ENCODE results near the gene COPS9. TPM values are rescaled to one million over a fixed set of nuclear protein-coding genes. Genes with fewer than 3 reads are reported as not detected.

Gene COPS9
- total and polyA plus RNA-seq, 2 donors (not counting 1 experiment from before 2014, with no cell fraction given): 48.7 to 69.9 TPM

GRCh38 chr2:240156435-240157146 lies 20.5 kb upstream of the COPS9 start:
- H3K4me3 Mint-ChIP-seq: no peak overlapping the region
- Histone ChIP-seq H3K4me2 (replicated peaks; ENCODE audit: low read depth, low read length, poor library complexity, severe bottlenecking) (no peak overlapping the region), H4K20me1 (ENCODE audit: control insufficient read depth, insufficient read depth, low read length, poor library complexity, severe bottlenecking) (no peaks in the 10 kb centered on the region), H3K9ac (ENCODE audit: low read length) (no peak overlapping the region), H3K36me3 (replicated peaks in 1 of 2; ENCODE audit: control extremely low read depth in 1 of 2, control insufficient read depth in 1 of 2, extremely low read depth in 1 of 2, insufficient read depth in 2 of 2, low read length in 1 of 2) (no peaks in the 10 kb centered on the region), H3K79me2 (ENCODE audit: control insufficient read depth, insufficient read depth, low read length) (no peaks in the 10 kb centered on the region), H3K27me3 (replicated peaks in 1 of 4; ENCODE audit: control extremely low read depth in 1 of 4, control insufficient read depth in 3 of 4, insufficient read depth in 4 of 4, low read length in 3 of 4) (peaks cover 0 to 3% (median 0%) of the 10 kb centered on the region in 4 experiments), H3K4me1 (ENCODE audit: control insufficient read depth in 2 of 2, insufficient read depth in 2 of 2, low read length in 2 of 2) (no peaks in the 10 kb centered on the region), H2AFZ (ENCODE audit: insufficient read depth, low read depth, low read length, poor library complexity, severe bottlenecking) (no peak overlapping the region), H3K9me3 (ENCODE audit: control extremely low read depth in 1 of 3, control insufficient read depth in 2 of 3, insufficient read depth in 1 of 3, low read length in 2 of 3) (no peaks in the 10 kb centered on the region), H3K27ac (ENCODE audit: low read length in 2 of 2) (no peak overlapping the region), H3K4me3 (ENCODE audit: control extremely low read depth in 1 of 5, extremely low read depth in 1 of 5, insufficient read depth in 1 of 5, low read depth in 2 of 5, low read length in 4 of 5) (no peak overlapping the region)
- ChIA-PET POLR2A (no interaction called here), CTCF (no interaction called here)
- TF ChIP-seq CTCF (IDR thresholded peaks at IDR 0.05) (no peak), EZH2 (IDR thresholded peaks at IDR 0.05; ENCODE audit: borderline replicate concordance, insufficient read depth, low read depth, low read length, poor library complexity, severe bottlenecking) (no peak)
- WGBS (ENCODE audit: insufficient coverage): 86% methylated on average over 29 of the region's 29 CpGs
- intact Hi-C loops (cut with micrococcal nuclease): no loop called here
- H3K27ac Mint-ChIP-seq: no peak overlapping the region
- ATAC-seq (ENCODE audit: low read depth) (no peak), DNase-seq (no peak)
- H3K4me1 Mint-ChIP-seq: no peaks in the 10 kb centered on the region
- H3K9me3 Mint-ChIP-seq (ENCODE audit: insufficient read depth): peaks cover 3% of the 10 kb centered on the region
- H3K27me3 Mint-ChIP-seq: peaks cover 11% of the 10 kb centered on the region

- CTCF ChIA-PET: no interaction called here
- no peak overlapping the region for H3K4me2 ChIP-seq (replicated peaks; ENCODE audit: low read depth, low read length, poor library complexity, severe bottlenecking)
- no peaks in the 10 kb centered on the region for H3K36me3 ChIP-seq (replicated peaks in 1 of 2; ENCODE audit: control extremely low read depth in 1 of 2, control insufficient read depth in 1 of 2, extremely low read depth in 1 of 2, insufficient read depth in 2 of 2, low read length in 1 of 2)
- TF ChIP-seq CTCF (IDR thresholded peaks at IDR 0.05): no peak
- TF ChIP-seq EZH2 (IDR thresholded peaks at IDR 0.05; ENCODE audit: borderline replicate concordance, insufficient read depth, low read depth, low read length, poor library complexity, severe bottlenecking): no peak
- ATAC-seq (ENCODE audit: low read depth): no peak
- no peak overlapping the region for H3K9ac ChIP-seq (ENCODE audit: low read length)
- H3K27ac Mint-ChIP-seq: no peak overlapping the region
- H3K27me3 ChIP-seq (replicated peaks in 1 of 4; ENCODE audit: control extremely low read depth in 1 of 4, control insufficient read depth in 3 of 4, insufficient read depth in 4 of 4, low read length in 3 of 4): peaks cover 0 to 3% (median 0%) of the 10 kb centered on the region in 4 experiments
- H3K9me3 Mint-ChIP-seq (ENCODE audit: insufficient read depth): peaks cover 3% of the 10 kb centered on the region
- H3K4me1 ChIP-seq (ENCODE audit: control insufficient read depth in 2 of 2, insufficient read depth in 2 of 2, low read length in 2 of 2): no peaks in the 10 kb centered on the region
- H3K27me3 Mint-ChIP-seq: peaks cover 11% of the 10 kb centered on the region
- H3K4me3 ChIP-seq (ENCODE audit: control extremely low read depth in 1 of 5, extremely low read depth in 1 of 5, insufficient read depth in 1 of 5, low read depth in 2 of 5, low read length in 4 of 5): no peak overlapping the region
- 90% methylated on average over 3 of the region's 13 CpGs for WGBS (ENCODE audit: insufficient coverage)
- H4K20me1 ChIP-seq (ENCODE audit: control insufficient read depth, insufficient read depth, low read length, poor library complexity, severe bottlenecking): no peaks in the 10 kb centered on the region
- POLR2A ChIA-PET: no interaction called here
- H2AFZ ChIP-seq (ENCODE audit: insufficient read depth, low read depth, low read length, poor library complexity, severe bottlenecking): no peak overlapping the region
- H3K27ac ChIP-seq (ENCODE audit: low read length in 2 of 2): no peak overlapping the region
- intact Hi-C loops (cut with micrococcal nuclease): no loop called here
- H3K4me1 Mint-ChIP-seq: no peaks in the 10 kb centered on the region
- no peak for DNase-seq
- H3K4me3 Mint-ChIP-seq: no peak overlapping the region
- no peaks in the 10 kb centered on the region for H3K79me2 ChIP-seq (ENCODE audit: control insufficient read depth, insufficient read depth, low read length)
- H3K9me3 ChIP-seq (ENCODE audit: control extremely low read depth in 1 of 3, control insufficient read depth in 2 of 3, insufficient read depth in 1 of 3, low read length in 2 of 3): no peaks in the 10 kb centered on the region
Observed at GRCh38 chr2:240155745-240156390, 19.8 kb upstream of the COPS9 start.

Data from B cell (primary cell).